ENCODE results near the gene DAZAP1.

DNA sequence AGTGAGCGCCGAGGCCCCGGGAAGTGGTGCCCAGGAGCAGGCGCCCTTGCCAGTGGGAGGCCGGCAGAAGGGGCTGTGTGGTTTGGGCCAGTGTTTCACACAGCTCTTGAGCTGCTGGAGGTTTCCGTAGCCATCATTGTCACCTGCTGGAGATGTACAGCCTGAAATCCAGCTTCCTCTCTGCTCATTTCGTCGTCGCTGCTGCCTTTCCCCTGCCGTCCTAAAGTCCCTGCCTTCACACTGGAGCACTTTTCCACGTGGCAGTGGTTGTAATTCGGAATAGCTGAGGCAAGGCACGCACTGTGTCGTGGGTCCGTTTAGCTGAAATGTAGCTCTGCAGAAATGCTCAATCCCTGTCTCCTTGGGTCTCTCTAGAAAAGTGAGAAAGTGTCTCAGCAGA lies 13.2 kb downstream of the DAZAP1 start:
- no peak for TF ChIP-seq CTCF (optimal IDR thresholded peaks at IDR 0.05 in 1 of 3, IDR thresholded peaks at IDR 0.05 in 1 of 3, conservative IDR thresholded peaks at IDR 0.05 in 1 of 3; ENCODE audit: extremely low read depth in 1 of 3, insufficient read depth in 2 of 3, low read length in 3 of 3)
- no peak for TF ChIP-seq EZH2 (IDR thresholded peaks at IDR 0.05; ENCODE audit: low read length)

Measured in keratinocyte (primary cell).